Stimulated activated CD8-positive, alpha-beta memory T cell treated with anti-CD3 and anti-CD28 coated beads, Interleukin-4, amount 100 ng/mL, for 24 hours (primary cell): ENCODE data around the gene RREB1.

ENCODE experiments used
- DNase-seq: peaks from one replicate; pipeline ENCODE4 v3.0.0-alpha.2; 2020; ENCODE audit warnings: low read depth

Gene RREB1

GRCh38 chr6:7194657-7195056, 86.9 kb downstream of the RREB1 start:
- DNase-seq, result no peak

- DNase-seq, result no peak
Measured at GRCh38 chr6:7195339-7196018, 87.7 kb downstream of the RREB1 start.

GRCh38 chr6:7196019-7196402, 88.2 kb downstream of the RREB1 start:
- no peak for DNase-seq

GRCh38 chr6:7196685-7197283, 89.0 kb downstream of the RREB1 start:
- no peak for DNase-seq

DNA sequence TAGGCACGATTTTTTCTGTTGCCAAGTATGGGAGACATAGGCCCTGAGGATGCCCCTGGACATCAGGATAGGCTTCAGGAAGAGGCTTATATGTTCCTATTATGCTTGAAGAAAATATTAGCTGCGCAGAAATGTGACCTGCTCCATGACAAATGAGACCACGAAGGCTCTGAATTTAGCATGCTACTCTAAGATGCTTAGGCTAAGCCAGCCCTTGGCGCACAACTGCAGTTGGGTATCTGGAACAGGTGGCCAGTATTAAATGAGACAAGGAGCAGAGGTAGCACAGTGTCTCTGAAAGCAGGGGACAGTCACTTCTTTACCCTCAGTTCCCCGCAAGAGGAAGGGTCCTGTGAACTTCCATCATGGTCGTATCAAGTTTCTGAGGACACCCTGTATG, 90.0 kb downstream of the RREB1 start:
- no peak for DNase-seq

- no peak for DNase-seq
Measured at GRCh38 chr6:7198833-7199800, 91.4 kb downstream of the RREB1 start.

GRCh38 chr6:7200598-7201443, 93.1 kb downstream of the RREB1 start:
- DNase-seq, result no peak

DNA sequence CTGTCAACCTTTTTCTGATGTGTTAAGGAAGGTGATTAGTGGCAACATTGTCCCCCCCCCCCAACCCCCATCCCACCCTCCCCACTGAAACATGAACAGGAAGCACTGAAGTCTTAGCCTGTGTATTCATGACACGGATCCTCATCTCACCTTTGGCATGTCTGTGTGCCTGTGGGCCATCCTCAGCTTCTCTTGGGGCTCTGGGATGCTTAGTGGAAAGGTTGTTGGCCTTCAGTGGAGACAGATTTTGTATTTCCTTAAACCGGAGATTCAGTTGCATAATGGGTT, 93.6 kb downstream of the RREB1 start:
- DNase-seq, result no peak

- no peak for DNase-seq
Measured at GRCh38 chr6:7201732-7202541, 94.2 kb downstream of the RREB1 start.

- no peak for DNase-seq
Measured at GRCh38 chr6:7202950-7203349, 95.2 kb downstream of the RREB1 start.

DNA sequence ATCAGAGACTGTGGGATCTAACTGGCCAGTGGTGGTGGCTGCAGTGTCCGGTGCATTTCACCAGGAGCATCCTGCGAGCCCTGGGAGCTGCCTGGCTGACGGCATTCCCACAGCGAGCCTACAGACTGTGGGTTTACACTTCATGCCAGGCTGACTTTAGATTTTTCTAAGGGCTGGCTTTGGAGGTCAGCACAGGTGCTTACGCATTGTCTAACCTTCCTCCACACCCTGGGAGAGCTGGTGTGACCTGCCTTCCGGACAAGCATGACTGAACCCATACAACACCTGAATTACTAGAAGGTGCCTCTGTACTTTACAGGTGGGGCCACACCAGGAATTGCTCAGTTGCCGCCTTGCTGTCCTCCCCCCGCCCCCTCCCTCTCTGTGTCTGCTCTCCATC, 96.2 kb downstream of the RREB1 start:
- no peak for DNase-seq

GRCh38 chr6:7204726-7205125, 97.0 kb downstream of the RREB1 start:
- DNase-seq, result no peak

GRCh38 chr6:7207720-7208119, 100.0 kb downstream of the RREB1 start:
- no peak for DNase-seq

- DNase-seq, result no peak
Measured at GRCh38 chr6:7213416-7213815, 105.7 kb downstream of the RREB1 start.

DNA sequence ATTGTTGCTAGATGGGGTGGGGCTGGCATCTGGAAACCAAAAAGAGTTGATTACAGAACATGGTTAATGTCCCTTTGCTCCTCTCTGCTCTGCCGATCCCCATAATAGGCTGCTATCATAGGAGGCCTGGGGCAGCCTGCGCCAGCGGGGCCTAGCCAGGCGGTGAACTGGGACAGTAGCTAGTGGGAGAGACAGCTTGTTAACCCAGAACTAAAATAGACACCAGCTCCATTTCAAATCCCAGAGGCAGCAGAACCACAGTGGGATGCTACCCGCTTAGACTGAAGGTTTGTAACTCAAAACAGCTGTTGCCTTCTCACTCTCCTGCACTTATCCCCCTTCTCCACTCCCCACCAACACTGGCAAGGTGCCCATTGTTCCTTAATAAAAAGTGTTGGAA, 106.7 kb downstream of the RREB1 start:
- DNase-seq, result no peak

- DNase-seq, result no peak
Measured at GRCh38 chr6:7215131-7215530, 107.4 kb downstream of the RREB1 start.

DNA sequence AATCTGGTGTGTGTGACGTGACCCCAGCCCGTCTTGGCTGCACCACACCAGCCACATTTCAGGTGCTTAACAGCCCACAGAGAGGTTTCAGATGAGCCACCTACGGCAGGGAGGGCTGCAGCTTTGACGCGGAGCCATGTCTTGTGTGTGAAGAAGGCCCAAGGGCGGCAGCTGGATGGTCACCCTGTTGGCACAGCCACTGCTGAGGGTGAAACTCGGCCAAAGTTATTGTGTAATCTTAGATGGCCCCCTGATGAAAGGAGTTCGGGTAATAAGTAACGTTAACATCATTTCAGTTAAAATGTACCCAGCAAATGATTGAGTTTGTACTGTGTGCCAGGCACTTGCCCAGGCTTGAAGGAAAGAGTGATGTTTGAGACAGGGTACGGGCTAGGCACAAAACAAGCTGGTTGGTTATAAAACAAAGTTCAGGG, 108.1 kb downstream of the RREB1 start:
- no peak for DNase-seq

GRCh38 chr6:7216941-7217621, 109.3 kb downstream of the RREB1 start:
- DNase-seq, result no peak

DNA sequence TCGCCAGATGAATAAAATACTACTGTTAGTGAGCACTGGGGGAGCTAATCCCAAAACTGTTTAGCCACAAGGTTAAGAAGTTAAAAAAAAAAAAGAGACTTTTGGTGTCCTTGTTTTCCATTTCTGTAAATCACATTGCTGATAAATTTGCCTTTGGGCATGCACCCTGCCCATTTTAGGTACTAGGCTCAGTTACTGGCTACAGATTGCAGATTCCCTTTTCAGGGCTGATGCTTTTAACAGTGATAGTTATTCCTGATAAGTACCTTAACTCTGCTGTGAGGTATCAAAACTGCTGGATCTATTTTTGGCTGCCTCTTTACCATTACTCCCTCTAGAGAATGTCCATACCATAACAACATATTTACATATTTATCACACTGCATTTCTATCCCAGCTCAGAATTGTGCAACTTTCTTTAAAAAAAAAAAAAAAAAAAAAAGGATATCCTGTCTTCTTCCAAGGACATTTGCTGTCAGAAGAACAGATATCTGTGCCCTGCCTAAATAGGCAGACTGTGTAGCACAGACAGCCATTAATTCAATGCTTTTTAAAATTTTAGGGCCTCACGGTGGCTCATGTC, 110.7 kb downstream of the RREB1 start:
- no peak for DNase-seq

DNA sequence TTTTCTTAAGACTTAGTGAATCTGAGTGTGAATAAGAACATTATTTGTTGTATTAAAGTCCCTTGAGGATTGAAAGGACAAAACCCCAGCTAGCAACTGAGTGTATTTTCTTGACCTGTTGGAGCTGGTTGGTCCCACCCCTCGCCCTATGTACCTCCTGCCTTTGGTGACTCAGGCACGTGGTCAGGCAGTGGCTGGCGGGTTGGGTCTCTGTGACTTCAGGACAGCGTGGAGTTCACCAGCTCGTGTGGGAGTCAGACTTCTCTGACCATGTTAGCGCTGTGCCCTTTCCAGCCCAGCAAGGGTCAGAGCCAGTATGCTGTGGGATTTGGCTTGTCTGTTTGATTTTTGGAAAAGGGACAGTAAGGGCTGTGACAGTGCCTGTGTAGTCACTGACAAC, 111.5 kb downstream of the RREB1 start:
- DNase-seq, result no peak
